Stimulated activated CD4-positive, alpha-beta T cell treated with anti-CD3 and anti-CD28 coated beads, Interleukin-12 subunit alpha, Interleukin-12 subunit beta, amount 100 ng/mL, for 48 hours (primary cell): ENCODE data around the gene SHROOM3.

Experiments used
- DNase-seq, 3 donors: peaks; one replicate each; pipeline ENCODE4 v3.0.0-alpha.2; 2020; ENCODE audit warnings: low read depth in 2 of 3, low spot score in 1 of 3

Gene SHROOM3

DNA sequence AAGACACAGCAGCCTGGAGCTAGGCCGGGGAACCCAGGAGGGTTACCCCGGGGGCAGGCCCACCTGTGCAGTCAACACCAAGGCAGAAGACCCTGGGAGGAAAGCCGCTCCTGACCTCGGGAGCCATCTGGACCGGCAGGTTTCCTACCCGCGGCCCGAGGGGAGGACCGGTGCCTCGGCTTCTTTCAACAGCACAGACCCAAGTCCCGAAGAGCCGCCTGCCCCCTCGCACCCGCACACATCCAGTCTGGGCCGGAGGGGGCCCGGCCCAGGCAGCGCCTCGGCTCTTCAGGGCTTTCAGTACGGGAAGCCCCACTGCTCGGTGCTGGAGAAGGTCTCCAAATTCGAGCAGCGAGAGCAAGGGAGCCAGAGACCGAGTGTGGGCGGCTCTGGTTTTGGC, 305.2 kb downstream of the SHROOM3 start:
- no peak for DNase-seq

GRCh38 chr4:76740866-76741662, 306.0 kb downstream of the SHROOM3 start:
- DNase-seq, result no peak

DNA sequence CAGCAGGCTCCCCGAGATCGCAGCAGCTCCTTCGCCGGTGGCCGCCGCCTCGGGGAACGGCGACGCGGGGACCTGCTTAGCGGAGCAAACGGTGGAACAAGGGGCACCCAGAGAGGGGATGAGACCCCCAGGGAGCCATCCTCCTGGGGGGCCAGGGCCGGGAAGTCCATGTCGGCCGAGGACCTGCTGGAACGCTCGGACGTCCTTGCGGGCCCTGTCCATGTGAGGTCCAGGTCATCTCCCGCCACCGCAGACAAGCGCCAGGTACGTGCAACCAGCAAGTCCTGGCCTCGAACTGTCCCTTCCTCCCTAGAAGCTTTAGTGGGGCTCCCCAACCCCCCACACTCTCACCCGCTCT, 306.6 kb downstream of the SHROOM3 start:
- no peak for DNase-seq

- no peak for DNase-seq
Measured at GRCh38 chr4:76744241-76744921, 309.4 kb downstream of the SHROOM3 start.

- no peak for DNase-seq
Measured at GRCh38 chr4:76745240-76745639, 310.2 kb downstream of the SHROOM3 start.

GRCh38 chr4:76747563-76747962, 312.5 kb downstream of the SHROOM3 start:
- DNase-seq, result no peak

GRCh38 chr4:76748649-76749048, 313.6 kb downstream of the SHROOM3 start:
- DNase-seq, result no peak

DNA sequence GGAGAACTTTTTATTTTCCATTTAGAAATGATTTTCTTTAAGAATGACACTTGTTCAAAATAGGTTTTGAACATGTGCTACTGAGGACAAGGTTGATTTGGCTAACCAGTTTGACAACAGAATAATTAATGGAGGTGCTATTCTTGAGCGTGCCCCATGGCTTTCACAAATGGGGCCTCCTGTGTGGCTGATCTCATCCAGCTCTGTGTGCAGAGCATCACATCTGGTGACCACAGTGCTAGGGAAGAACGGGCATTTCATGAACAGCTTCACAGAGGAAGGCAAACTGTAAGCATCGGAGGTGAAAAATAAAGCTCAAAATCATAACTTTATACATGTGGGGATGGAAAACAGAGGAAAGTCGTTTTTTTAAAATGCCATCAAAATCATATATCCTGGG, 314.3 kb downstream of the SHROOM3 start:
- DNase-seq, result no peak

DNA sequence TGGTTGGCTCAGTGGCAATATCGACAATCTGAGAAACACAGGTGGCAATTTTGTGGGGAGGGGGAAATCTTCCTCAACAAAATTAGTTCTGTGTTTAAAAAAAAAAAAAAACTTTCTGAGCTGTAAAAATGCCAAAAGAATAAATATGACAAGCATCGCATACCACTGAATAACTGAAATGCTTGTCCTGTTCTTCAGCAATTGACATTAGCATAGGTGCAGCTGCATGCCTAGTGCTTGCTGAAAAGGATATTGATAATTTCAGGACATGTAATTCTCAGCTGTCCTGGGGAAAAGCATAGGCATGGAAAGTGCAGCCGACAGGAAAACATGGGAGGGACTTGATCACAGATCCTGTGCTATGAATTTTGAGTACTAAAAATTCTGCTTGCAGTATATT, 315.7 kb downstream of the SHROOM3 start:
- DNase-seq, result no peak

DNA sequence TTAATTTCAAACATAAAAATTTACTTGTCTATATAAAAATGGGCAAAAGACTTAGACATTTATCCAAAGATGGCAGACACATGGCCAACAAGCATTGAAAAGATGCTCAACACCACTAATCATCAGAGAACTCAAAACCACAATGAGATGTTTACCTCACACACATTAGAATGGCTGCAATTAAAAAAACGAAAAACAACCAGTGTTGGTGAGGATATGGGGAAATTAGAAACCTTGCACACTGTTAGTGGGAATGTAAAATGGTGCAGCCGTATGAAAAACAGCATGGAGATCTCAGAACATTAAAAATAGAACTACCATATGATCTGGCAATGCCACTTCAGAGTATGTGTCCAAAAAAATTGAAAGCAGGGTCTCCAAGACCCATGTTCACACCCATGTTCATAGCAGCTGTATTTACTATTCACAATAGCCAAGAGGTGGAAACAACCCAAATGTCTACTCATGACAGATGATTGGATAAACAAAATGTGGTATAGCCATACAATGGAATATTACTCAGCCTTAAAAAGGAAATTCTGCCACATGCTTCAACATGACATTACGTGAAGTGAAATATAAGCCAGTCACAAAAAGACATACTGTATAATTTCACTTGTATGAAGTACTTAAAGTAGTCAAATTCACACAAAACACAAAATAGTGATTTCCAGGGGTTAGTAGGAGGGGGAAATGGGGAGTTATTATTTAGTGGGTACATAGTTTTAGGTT, 316.7 kb downstream of the SHROOM3 start:
- DNase-seq, result no peak

- no peak for DNase-seq
Measured at GRCh38 chr4:76752861-76753501, 318.0 kb downstream of the SHROOM3 start.

DNA sequence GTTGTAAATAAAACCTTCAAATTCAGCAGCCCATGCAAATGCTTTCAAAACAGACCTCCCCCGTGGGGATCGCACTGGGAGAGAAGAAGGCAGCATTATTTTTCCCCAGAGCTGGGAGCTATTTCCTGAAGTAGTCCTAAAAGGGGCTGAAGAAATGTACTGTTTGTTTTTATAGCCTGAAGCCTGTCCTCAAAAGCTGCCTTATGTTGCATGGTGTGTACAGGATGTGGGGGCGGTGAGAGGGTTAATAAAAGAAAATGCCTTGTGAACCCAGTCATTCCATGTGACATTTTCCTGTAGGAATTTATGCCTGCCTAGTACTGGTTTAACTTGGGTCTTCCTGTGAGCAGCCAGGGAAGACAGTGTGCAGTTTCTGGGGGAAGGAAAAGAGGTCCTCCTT, 318.8 kb downstream of the SHROOM3 start:
- DNase-seq, result no peak

- DNase-seq, result no peak
Measured at GRCh38 chr4:76754439-76754838, 319.4 kb downstream of the SHROOM3 start.

- DNase-seq, result no peak
Measured at GRCh38 chr4:76755756-76756155, 320.7 kb downstream of the SHROOM3 start.

- no peak for DNase-seq
Measured at GRCh38 chr4:76756416-76756815, 321.4 kb downstream of the SHROOM3 start.

DNA sequence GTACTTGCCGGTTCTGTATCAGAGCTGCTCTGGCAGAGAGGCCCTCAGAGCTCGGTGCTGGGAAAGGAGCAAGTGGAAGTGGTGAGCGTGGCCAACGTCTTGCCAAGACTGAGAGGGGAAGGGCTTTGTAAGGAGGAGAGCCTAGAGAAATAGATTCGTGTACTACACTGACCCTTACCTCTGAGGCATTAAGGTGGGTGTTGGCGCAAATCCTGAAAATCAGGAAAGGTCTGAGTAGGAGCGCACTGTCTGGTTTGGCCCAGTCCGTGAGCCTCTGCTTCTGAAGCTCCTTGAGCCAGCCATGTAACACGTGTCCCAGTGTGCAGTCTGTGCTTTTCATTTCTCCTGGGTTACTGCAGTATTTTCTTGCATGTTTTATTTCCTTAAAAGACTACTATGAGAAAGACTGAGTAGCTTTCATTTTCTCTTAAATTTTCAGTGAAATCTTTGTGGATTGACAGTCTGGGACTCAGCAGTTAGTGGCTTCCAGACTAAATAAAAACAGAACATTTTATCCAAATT, 322.4 kb downstream of the SHROOM3 start:
- no peak for DNase-seq

- no peak for DNase-seq
Measured at GRCh38 chr4:76758290-76758882, 323.4 kb downstream of the SHROOM3 start.

DNA sequence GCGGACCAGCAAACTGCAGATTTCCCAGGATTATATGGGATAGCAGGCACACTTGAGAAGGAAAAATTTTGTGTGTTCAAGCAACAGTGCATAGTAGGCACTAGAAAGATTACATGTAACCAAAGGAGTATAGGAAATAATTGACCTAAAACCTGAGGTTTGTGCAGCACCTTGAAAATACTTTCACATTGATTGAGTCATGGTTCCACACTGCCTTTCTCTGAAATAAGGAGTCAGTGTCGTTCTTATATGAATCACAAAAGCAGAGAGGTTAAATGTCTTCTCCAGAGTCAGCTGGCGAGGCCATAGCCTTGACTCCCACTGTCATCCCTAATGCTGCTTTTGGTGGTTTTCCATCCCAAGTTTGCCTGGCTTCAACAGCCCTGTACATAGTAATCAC, 324.0 kb downstream of the SHROOM3 start:
- no peak for DNase-seq

DNA sequence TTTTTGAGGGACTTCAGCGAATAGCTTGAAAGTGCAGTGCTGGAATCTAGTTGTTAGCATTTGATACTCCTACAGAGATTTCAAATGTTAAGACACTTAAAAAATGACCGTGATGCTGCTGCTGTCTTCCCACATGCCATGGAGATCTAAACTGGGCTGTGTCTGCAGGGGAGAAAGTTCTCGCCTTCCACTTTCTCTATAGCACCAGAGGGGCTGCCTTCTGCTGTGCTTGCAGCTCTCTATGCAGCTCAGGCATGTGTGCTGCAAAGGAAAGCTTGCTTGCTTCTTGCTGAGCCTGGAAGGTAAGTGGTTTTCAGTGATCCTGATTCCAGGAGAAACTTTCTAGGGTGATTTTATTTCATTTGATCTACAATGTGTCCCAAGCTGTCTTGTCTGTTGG, 325.2 kb downstream of the SHROOM3 start:
- DNase-seq, result no peak

- no peak for DNase-seq
Measured at GRCh38 chr4:76762137-76763130, 327.4 kb downstream of the SHROOM3 start.
